Tibial nerve (tissue), 4 donors: ENCODE data around the gene TFEB. TPM values are rescaled to one million over a fixed set of nuclear protein-coding genes. Genes with fewer than 3 reads are reported as not detected.

ENCODE experiments used
- DNase-seq, 2 donors: peaks; one replicate each; pipeline ENCODE4 v3.0.0-alpha.2; 2019; ENCODE audit warnings: low spot score in 2 of 2
- H3K27ac ChIP-seq, 4 donors: fragments of 200-600 bp; sonication (generic) in 3 of 4; one replicate each; pipeline ENCODE4 v1.5.1; 2017 to 2019; ENCODE audit warnings: mild to moderate bottlenecking in 1 of 4
- H3K27me3 ChIP-seq, 2 donors: fragments of 200-600 bp; sonication (generic) in 1 of 2; one replicate each; pipeline versions ENCODE4 v1.5.1 to v1.6.0; 2017 to 2019
- H3K36me3 ChIP-seq, 3 donors: fragments of 200-600 bp; sonication (generic); one replicate each; pipeline ENCODE4 v1.5.1; 2018 to 2019
- H3K4me1 ChIP-seq, 4 donors: fragments of 200-600 bp; sonication (generic) in 3 of 4; one replicate each; pipeline ENCODE4 v1.5.1; 2017 to 2019
- H3K4me3 ChIP-seq, 4 donors: fragments of 200-600 bp; sonication (generic) in 3 of 4; one replicate each; pipeline ENCODE4 v1.5.1; 2017 to 2019; ENCODE audit warnings: mild to moderate bottlenecking in 1 of 4, moderate library complexity in 1 of 4
- H3K9me3 ChIP-seq, 4 donors: fragments of 200-600 bp; sonication (generic) in 3 of 4; one replicate each; pipeline ENCODE4 v1.5.1; 2017 to 2019
- EP300 ChIP-seq, 2 donors: sonication (generic); formaldehyde crosslinking; IDR thresholded peaks; one replicate each; pipeline ENCODE4 v1.6.1; 2017; ENCODE audit warnings: antibody characterized with exemption in 2 of 2, mild to moderate bottlenecking in 1 of 2
- POLR2A ChIP-seq, 2 donors: fragments of 450-650 bp; IDR thresholded peaks; one replicate each; pipeline ENCODE4 v1.6.1; 2017; ENCODE audit warnings: antibody characterized with exemption in 2 of 2, mild to moderate bottlenecking in 2 of 2, moderate library complexity in 2 of 2
- WGBS, 2 donors: methylation state at CpG; one replicate each; pipeline ENCODE4 v1.1.5; 2018; 5-methylcytosine and 5-hydroxymethylcytosine counted together
- total RNA-seq, 4 donors: library from RNA; depleted of rRNA; stranded (reverse); fragments of >200 nt; gene quantifications; one replicate each; pipeline ENCODE4 v1.1.0, GENCODE V29; 2016
- TF ChIP-seq, protein P1 (sequence below), 5 experiments: fragments of 200-600 bp in 3 of 5; fragments of 450-650 bp in 2 of 5; sonication (generic) in 3 of 5; IDR thresholded peaks; one replicate each; pipeline ENCODE4 v1.5.1; 2016 to 2019; ENCODE audit warnings: antibody characterized with exemption in 5 of 5, mild to moderate bottlenecking in 3 of 5, moderate library complexity in 2 of 5

TFEB gene
- total RNA-seq, 4 donors from 2014 or later = 19.2 to 28.8 (median 20.6) TPM

GRCh38 chr6:41659935-41660334 lies 75.5 kb downstream of the TFEB start:
- H3K27me3 ChIP-seq = peaks cover 0 to 11% of the 10 kb centered on the region in 2 donors

GRCh38 chr6:41658636-41659035 lies 76.8 kb downstream of the TFEB start:
- H3K4me3 ChIP-seq = no peak overlapping the region
- no peak for DNase-seq
- H3K27ac ChIP-seq = no peak overlapping the region
- peaks cover 0 to 11% of the 10 kb centered on the region in 2 donors for H3K27me3 ChIP-seq
- WGBS, 2 donors = 72 to 75% methylated on average over 13 of the region's 13 CpGs
- no peaks in the 10 kb centered on the region for H3K9me3 ChIP-seq
- no peak for TF ChIP-seq EP300 (IDR thresholded peaks at IDR 0.05)
- peaks cover 0 to 9% (median 0%) of the 10 kb centered on the region in 4 donors for H3K4me1 ChIP-seq
- no peaks in the 10 kb centered on the region for H3K36me3 ChIP-seq

More at GRCh38 chr6:41659935-41660334, 75.5 kb downstream of the TFEB start:
- Histone ChIP-seq H3K9me3 (no peaks in the 10 kb centered on the region), H3K27ac (no peak overlapping the region), H3K4me1 (peaks cover 0 to 9% (median 0%) of the 10 kb centered on the region in 4 donors), H3K36me3 (no peaks in the 10 kb centered on the region), H3K4me3 (no peak overlapping the region)
- no peak for DNase-seq
- WGBS, 2 donors = 70 to 78% methylated on average over 6 to 7 of the region's 7 CpGs
- TF ChIP-seq EP300 (IDR thresholded peaks at IDR 0.05) = no peak
- TF ChIP-seq, protein P1, sequence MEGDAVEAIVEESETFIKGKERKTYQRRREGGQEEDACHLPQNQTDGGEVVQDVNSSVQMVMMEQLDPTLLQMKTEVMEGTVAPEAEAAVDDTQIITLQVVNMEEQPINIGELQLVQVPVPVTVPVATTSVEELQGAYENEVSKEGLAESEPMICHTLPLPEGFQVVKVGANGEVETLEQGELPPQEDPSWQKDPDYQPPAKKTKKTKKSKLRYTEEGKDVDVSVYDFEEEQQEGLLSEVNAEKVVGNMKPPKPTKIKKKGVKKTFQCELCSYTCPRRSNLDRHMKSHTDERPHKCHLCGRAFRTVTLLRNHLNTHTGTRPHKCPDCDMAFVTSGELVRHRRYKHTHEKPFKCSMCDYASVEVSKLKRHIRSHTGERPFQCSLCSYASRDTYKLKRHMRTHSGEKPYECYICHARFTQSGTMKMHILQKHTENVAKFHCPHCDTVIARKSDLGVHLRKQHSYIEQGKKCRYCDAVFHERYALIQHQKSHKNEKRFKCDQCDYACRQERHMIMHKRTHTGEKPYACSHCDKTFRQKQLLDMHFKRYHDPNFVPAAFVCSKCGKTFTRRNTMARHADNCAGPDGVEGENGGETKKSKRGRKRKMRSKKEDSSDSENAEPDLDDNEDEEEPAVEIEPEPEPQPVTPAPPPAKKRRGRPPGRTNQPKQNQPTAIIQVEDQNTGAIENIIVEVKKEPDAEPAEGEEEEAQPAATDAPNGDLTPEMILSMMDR (IDR thresholded peaks at IDR 0.05) = no peak

DNA sequence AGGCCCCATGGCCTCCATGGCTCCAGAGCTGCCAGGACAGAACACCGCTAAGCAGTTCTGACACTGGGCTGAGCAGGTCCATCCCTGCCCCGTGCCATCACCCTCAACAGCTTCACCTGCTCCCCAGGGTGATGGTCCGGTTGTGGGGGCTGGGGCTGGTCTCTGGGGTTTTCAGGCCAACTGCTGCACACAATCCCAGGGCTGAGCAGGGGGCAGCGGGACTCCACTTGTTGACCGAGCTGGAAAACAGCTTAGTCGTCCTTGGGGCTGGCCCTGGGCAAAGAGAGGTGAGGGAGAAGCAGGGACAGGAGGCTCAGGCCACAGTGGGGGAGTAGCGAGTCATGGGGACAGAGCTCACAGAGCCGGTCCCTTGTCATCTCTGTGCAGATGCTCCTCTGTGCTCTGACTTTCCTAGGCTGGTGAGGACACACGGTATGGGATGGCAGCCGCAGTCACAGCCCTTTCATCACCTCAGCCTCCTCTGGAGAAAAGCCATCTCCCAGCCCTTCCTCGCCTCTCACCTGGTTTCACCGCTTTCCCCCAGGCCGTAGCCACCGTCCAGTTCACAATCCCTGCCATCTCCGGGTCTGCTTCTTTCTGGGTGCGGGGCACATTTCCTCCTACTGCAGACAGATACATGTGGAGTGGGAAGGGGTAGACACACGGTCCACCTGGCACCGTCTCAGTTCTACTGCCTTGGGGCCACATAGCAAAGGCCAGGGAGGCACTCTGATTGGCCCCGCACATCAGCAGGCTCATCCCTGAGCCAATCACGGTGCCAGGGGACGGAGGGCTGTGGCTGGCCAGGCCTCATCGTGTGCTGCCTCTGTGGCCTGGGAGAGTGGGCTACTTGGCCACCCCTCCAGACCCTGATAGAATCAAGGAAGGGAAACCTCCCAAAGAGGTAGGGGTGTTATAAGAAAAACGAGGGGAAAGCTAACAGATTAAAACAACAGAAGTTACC lies 78.0 kb downstream of the TFEB start:
- H3K27ac ChIP-seq = no peak overlapping the region
- peaks cover 0 to 11% of the 10 kb centered on the region in 2 donors for H3K27me3 ChIP-seq
- no peak for TF ChIP-seq POLR2A (IDR thresholded peaks at IDR 0.05)
- TF ChIP-seq EP300 (IDR thresholded peaks at IDR 0.05) = no peak
- TF ChIP-seq, protein P1 (IDR thresholded peaks at IDR 0.05) = no peak
- DNase-seq = no peak
- no peaks in the 10 kb centered on the region for H3K9me3 ChIP-seq
- peaks cover 0 to 9% (median 0%) of the 10 kb centered on the region in 4 donors for H3K4me1 ChIP-seq
- no peaks in the 10 kb centered on the region for H3K36me3 ChIP-seq
- H3K4me3 ChIP-seq = no peak overlapping the region
- 81 to 83% methylated on average over 22 to 23 of the region's 23 CpGs for WGBS, 2 donors

GRCh38 chr6:41656002-41656691 lies 79.3 kb downstream of the TFEB start:
- no peak overlapping the region for H3K4me3 ChIP-seq
- TF ChIP-seq POLR2A (IDR thresholded peaks at IDR 0.05) = no peak
- no peak for TF ChIP-seq EP300 (IDR thresholded peaks at IDR 0.05)
- TF ChIP-seq, protein P1 (IDR thresholded peaks at IDR 0.05) = no peak
- WGBS, 2 donors = 42 to 59% methylated on average over 12 to 14 of the region's 14 CpGs

DNA sequence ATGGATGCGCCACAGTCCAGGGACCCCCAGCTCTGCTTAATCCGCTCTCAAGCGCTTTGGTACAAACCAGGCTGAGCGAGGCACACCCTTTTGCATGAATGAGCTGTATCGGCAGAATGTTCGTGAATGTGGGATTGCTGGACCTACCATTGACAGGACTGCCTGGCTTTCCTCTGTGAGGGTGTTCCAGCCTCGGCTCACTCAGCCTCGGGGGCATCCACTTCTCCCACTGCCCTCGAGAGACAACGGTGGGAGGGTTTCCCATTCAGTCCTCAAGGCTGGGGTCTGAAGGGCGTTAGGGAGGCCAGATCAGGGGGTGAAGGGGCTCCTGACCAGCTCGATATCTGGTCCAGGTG lies 79.8 kb downstream of the TFEB start:
- H3K4me3 ChIP-seq = no peak overlapping the region
- H3K9me3 ChIP-seq = no peaks in the 10 kb centered on the region
- no peaks in the 10 kb centered on the region for H3K36me3 ChIP-seq
- 46 to 60% methylated on average over 12 of the region's 12 CpGs for whole genome bisulfite sequencing, 2 donors
- peaks cover 0 to 9% (median 0%) of the 10 kb centered on the region in 4 donors for H3K4me1 ChIP-seq
- H3K27ac ChIP-seq = no peak overlapping the region
- TF ChIP-seq EP300 (IDR thresholded peaks at IDR 0.05) (no peak), POLR2A (IDR thresholded peaks at IDR 0.05) (no peak)
- TF ChIP-seq, protein P1 (IDR thresholded peaks at IDR 0.05) = no peak
- no peak for DNase-seq
- H3K27me3 ChIP-seq = peaks cover 0 to 11% of the 10 kb centered on the region in 2 donors

More at GRCh38 chr6:41656002-41656691, 79.3 kb downstream of the TFEB start:
- Histone ChIP-seq H3K4me1 (peaks cover 0 to 9% (median 0%) of the 10 kb centered on the region in 4 donors), H3K27ac (no peak overlapping the region), H3K27me3 (peaks cover 0 to 11% of the 10 kb centered on the region in 2 donors), H3K36me3 (no peaks in the 10 kb centered on the region), H3K9me3 (no peaks in the 10 kb centered on the region)
- DNase-seq = no peak
